RWPE2 (cell line): ENCODE data around the gene HFM1.

Experiments used
- ATAC-seq: fragments of 200-7000 bp; cut with Tn5 transposase; 3 replicates; pipeline ENCODE4 v1.9.1; 2021; ENCODE audit warnings: low read depth
- DNase-seq: peaks from one replicate; pipeline ENCODE4 v3.0.0-alpha.2; 2020; ENCODE audit warnings: low spot score
- H3K27ac ChIP-seq: fragments of 450-650 bp; 2 replicates; pipeline ENCODE4 v1.5.1; 2017; ENCODE audit warnings: mild to moderate bottlenecking; ENCODE audit not compliant: poor library complexity, severe bottlenecking
- H3K27me3 ChIP-seq: fragments of 250-450 bp; sonication (Bioruptor Pico); 2 replicates; pipeline ENCODE4 v1.5.1; 2021; ENCODE audit warnings: mild to moderate bottlenecking, moderate library complexity; ENCODE audit not compliant: insufficient read depth, poor library complexity, severe bottlenecking
- H3K36me3 ChIP-seq: fragments of 250-450 bp; sonication (Bioruptor Pico); 2 replicates; pipeline ENCODE4 v1.5.1; 2020; ENCODE audit warnings: low read depth, mild to moderate bottlenecking, moderate library complexity
- H3K4me1 ChIP-seq: fragments of 250-450 bp; sonication (Bioruptor Pico); 2 replicates; pipeline ENCODE4 v1.5.1; 2021; ENCODE audit warnings: mild to moderate bottlenecking, moderate library complexity; ENCODE audit not compliant: insufficient read depth, poor library complexity, severe bottlenecking
- H3K4me3 ChIP-seq: fragments of 250-450 bp; sonication (Bioruptor Pico); 2 replicates; pipeline ENCODE4 v1.5.1; 2021; ENCODE audit warnings: mild to moderate bottlenecking, moderate library complexity; ENCODE audit not compliant: severe bottlenecking
- H3K9me3 ChIP-seq: fragments of 250-450 bp; sonication (Bioruptor Pico); 2 replicates; pipeline ENCODE4 v1.5.1; 2021; ENCODE audit warnings: mild to moderate bottlenecking, moderate library complexity; ENCODE audit not compliant: severe bottlenecking
- CTCF ChIP-seq: fragments of 450-650 bp; IDR thresholded peaks from one replicate; pipeline ENCODE4 v1.5.1; 2017; ENCODE audit warnings: mild to moderate bottlenecking, moderate library complexity; ENCODE audit not compliant: poor library complexity, severe bottlenecking

The HFM1 gene

GRCh38 chr1:91412371-91412770, 7.7 kb upstream of the HFM1 start:
- peaks cover 7% of the 10 kb centered on the region for H3K27me3 ChIP-seq
- ATAC-seq (no peak), DNase-seq (no peak)
- no peak overlapping the region for H3K27ac ChIP-seq
- no peaks in the 10 kb centered on the region for H3K36me3 ChIP-seq
- no peak for TF ChIP-seq CTCF
- no peak overlapping the region for H3K4me3 ChIP-seq
- no peaks in the 10 kb centered on the region for H3K4me1 ChIP-seq
- H3K9me3 ChIP-seq: no peaks in the 10 kb centered on the region

GRCh38 chr1:91406773-91407389, 2.2 kb upstream of the HFM1 start:
- no peaks in the 10 kb centered on the region for H3K36me3 ChIP-seq
- H3K27me3 ChIP-seq: peaks cover 46% of the 10 kb centered on the region
- H3K27ac ChIP-seq: no peak overlapping the region
- no peak for ATAC-seq
- no peak for TF ChIP-seq CTCF
- no peaks in the 10 kb centered on the region for H3K4me1 ChIP-seq
- DNase-seq: no peak
- H3K9me3 ChIP-seq: no peaks in the 10 kb centered on the region
- no peak overlapping the region for H3K4me3 ChIP-seq

- ATAC-seq (no peak), DNase-seq (no peak)
Measured at GRCh38 chr1:91402023-91402422, 2.6 kb downstream of the HFM1 start.

GRCh38 chr1:91400133-91400725, 4.4 kb downstream of the HFM1 start:
- H3K4me3 ChIP-seq: no peak overlapping the region
- H3K36me3 ChIP-seq: no peaks in the 10 kb centered on the region
- H3K4me1 ChIP-seq: no peaks in the 10 kb centered on the region
- H3K27me3 ChIP-seq: peaks cover 36% of the 10 kb centered on the region
- no peak for ATAC-seq
- no peak for TF ChIP-seq CTCF
- H3K9me3 ChIP-seq: no peaks in the 10 kb centered on the region
- no peak for DNase-seq
- no peak overlapping the region for H3K27ac ChIP-seq

More at GRCh38 chr1:91402023-91402422, 2.6 kb downstream of the HFM1 start:
- H3K9me3 ChIP-seq: no peaks in the 10 kb centered on the region
- H3K27ac ChIP-seq: no peak overlapping the region
- TF ChIP-seq CTCF: peak; percentile 73
- H3K4me1 ChIP-seq: no peaks in the 10 kb centered on the region
- H3K27me3 ChIP-seq: peaks cover 45% of the 10 kb centered on the region
- H3K4me3 ChIP-seq: no peak overlapping the region
- no peaks in the 10 kb centered on the region for H3K36me3 ChIP-seq

GRCh38 chr1:91398291-91398690, 6.3 kb downstream of the HFM1 start:
- H3K27ac ChIP-seq: no peak overlapping the region
- ATAC-seq: no peak
- peaks cover 18% of the 10 kb centered on the region for H3K27me3 ChIP-seq
- no peak for DNase-seq
- no peak for TF ChIP-seq CTCF
- no peak overlapping the region for H3K4me3 ChIP-seq
- no peaks in the 10 kb centered on the region for H3K9me3 ChIP-seq
- H3K4me1 ChIP-seq: no peaks in the 10 kb centered on the region
- no peaks in the 10 kb centered on the region for H3K36me3 ChIP-seq
